ENCODE measurements around the gene OCA2. TPM values are rescaled to one million over a fixed set of nuclear protein-coding genes. Genes with fewer than 3 reads are reported as not detected.

OCA2 gene
- total and polyA plus RNA-seq, 2 of the 13 experiments (the other 11 are each of a cell fraction or from before 2014, with no cell fraction given): 0.02 to 0.05 TPM

DNA sequence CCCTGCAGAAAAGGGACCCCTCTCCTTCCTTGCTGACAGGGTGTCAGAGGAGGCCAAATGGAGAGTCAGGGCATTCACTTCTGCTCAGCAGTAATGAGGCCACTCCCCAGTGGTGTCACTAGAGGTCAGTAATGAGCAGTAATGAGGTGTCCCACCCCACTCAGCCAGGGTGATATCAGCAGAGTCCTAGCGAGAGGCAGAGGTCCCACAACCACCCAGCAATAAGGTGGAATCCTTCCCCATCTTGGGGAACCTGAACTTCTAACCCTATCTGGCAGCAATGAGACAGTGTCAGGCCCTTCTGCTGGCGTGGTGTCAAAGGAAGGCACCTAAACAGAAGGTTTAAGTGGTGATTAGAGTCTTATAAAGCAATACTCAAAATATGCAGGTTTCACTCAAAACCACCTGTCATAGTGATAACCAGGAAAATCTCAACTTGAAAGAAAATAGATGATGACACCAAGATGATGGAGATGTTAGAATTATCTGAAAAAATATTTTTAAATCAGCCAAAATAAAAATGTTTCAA, 12.9 kb downstream of the OCA2 start (continued):
- TF ChIP-seq ZNF281 (CRISPR knock-in tag; IDR thresholded peaks at IDR 0.05; ENCODE audit: borderline replicate concordance) (no peak), FOXM1 (CRISPR knock-in tag; IDR thresholded peaks at IDR 0.05) (no peak), ARHGAP35 (CRISPR knock-in tag; IDR thresholded peaks at IDR 0.05; ENCODE audit: borderline replicate concordance) (no peak), ZBTB38 (CRISPR knock-in tag; IDR thresholded peaks at IDR 0.05) (no peak), ZNF362 (CRISPR knock-in tag; IDR thresholded peaks at IDR 0.05; ENCODE audit: borderline replicate concordance) (no peak), ZNF644 (CRISPR knock-in tag; IDR thresholded peaks at IDR 0.05; ENCODE audit: low read depth) (no peak), IKZF1 (IDR thresholded peaks at IDR 0.05) (no peak), FOXK1 (CRISPR knock-in tag; IDR thresholded peaks at IDR 0.05; ENCODE audit: borderline replicate concordance, low read depth) (no peak), ZSCAN12 (CRISPR knock-in tag; IDR thresholded peaks at IDR 0.05) (no peak)
- TF ChIP-seq, protein P1, sequence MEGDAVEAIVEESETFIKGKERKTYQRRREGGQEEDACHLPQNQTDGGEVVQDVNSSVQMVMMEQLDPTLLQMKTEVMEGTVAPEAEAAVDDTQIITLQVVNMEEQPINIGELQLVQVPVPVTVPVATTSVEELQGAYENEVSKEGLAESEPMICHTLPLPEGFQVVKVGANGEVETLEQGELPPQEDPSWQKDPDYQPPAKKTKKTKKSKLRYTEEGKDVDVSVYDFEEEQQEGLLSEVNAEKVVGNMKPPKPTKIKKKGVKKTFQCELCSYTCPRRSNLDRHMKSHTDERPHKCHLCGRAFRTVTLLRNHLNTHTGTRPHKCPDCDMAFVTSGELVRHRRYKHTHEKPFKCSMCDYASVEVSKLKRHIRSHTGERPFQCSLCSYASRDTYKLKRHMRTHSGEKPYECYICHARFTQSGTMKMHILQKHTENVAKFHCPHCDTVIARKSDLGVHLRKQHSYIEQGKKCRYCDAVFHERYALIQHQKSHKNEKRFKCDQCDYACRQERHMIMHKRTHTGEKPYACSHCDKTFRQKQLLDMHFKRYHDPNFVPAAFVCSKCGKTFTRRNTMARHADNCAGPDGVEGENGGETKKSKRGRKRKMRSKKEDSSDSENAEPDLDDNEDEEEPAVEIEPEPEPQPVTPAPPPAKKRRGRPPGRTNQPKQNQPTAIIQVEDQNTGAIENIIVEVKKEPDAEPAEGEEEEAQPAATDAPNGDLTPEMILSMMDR (CRISPR knock-in tag; IDR thresholded peaks at IDR 0.05): peak; percentile 82

Measured in HepG2 (cell line).